IPS-11a (cell line): ENCODE measurements around the gene PJA2.

Source experiments
- H3K4me3 ChIP-seq: one replicate; pipeline ENCODE4 v1.5.1; 2013; ENCODE audit warnings: low read depth, low read length, control low read depth

The PJA2 gene

GRCh38 chr5:109350537-109351270 lies 59.1 kb downstream of the PJA2 start:
- H3K4me3 ChIP-seq: no peak overlapping the region

- no peak overlapping the region for H3K4me3 ChIP-seq
Observed at GRCh38 chr5:109349388-109349787, 60.4 kb downstream of the PJA2 start.

- H3K4me3 ChIP-seq: no peak overlapping the region
Observed at GRCh38 chr5:109347252-109347888, 62.4 kb downstream of the PJA2 start.

GRCh38 chr5:109345699-109346098 lies 64.1 kb downstream of the PJA2 start:
- H3K4me3 ChIP-seq: no peak overlapping the region

- H3K4me3 ChIP-seq: no peak overlapping the region
Observed at GRCh38 chr5:109340351-109340750, 69.4 kb downstream of the PJA2 start.

- no peak overlapping the region for H3K4me3 ChIP-seq
Observed at GRCh38 chr5:109335114-109335513, 74.7 kb downstream of the PJA2 start.

- no peak overlapping the region for H3K4me3 ChIP-seq
Observed at GRCh38 chr5:109334056-109334455, 75.7 kb downstream of the PJA2 start.

- H3K4me3 ChIP-seq: no peak overlapping the region
Observed at GRCh38 chr5:109329333-109330237, 80.2 kb downstream of the PJA2 start.

GRCh38 chr5:109328626-109329025 lies 81.1 kb downstream of the PJA2 start:
- H3K4me3 ChIP-seq: no peak overlapping the region

GRCh38 chr5:109327570-109327969 lies 82.2 kb downstream of the PJA2 start:
- H3K4me3 ChIP-seq: no peak overlapping the region

GRCh38 chr5:109326919-109327318 lies 82.9 kb downstream of the PJA2 start:
- no peak overlapping the region for H3K4me3 ChIP-seq

GRCh38 chr5:109325456-109325855 lies 84.3 kb downstream of the PJA2 start:
- H3K4me3 ChIP-seq: no peak overlapping the region

- H3K4me3 ChIP-seq: no peak overlapping the region
Observed at GRCh38 chr5:109324931-109325330, 84.8 kb downstream of the PJA2 start.

- H3K4me3 ChIP-seq: no peak overlapping the region
Observed at GRCh38 chr5:109324351-109324750, 85.4 kb downstream of the PJA2 start.

GRCh38 chr5:109322694-109323093 lies 87.1 kb downstream of the PJA2 start:
- H3K4me3 ChIP-seq: no peak overlapping the region

- no peak overlapping the region for H3K4me3 ChIP-seq
Observed at GRCh38 chr5:109319351-109319750, 90.4 kb downstream of the PJA2 start.

- no peak overlapping the region for H3K4me3 ChIP-seq
Observed at GRCh38 chr5:109318455-109319108, 91.2 kb downstream of the PJA2 start.

GRCh38 chr5:109316634-109317033 lies 93.1 kb downstream of the PJA2 start:
- no peak overlapping the region for H3K4me3 ChIP-seq

- no peak overlapping the region for H3K4me3 ChIP-seq
Observed at GRCh38 chr5:109315245-109315644, 94.5 kb downstream of the PJA2 start.

GRCh38 chr5:109313127-109313526 lies 96.6 kb downstream of the PJA2 start:
- H3K4me3 ChIP-seq: no peak overlapping the region

- no peak overlapping the region for H3K4me3 ChIP-seq
Observed at GRCh38 chr5:109312695-109313094, 97.1 kb downstream of the PJA2 start.
